ENCODE results near the gene DYNC2H1.

DNA sequence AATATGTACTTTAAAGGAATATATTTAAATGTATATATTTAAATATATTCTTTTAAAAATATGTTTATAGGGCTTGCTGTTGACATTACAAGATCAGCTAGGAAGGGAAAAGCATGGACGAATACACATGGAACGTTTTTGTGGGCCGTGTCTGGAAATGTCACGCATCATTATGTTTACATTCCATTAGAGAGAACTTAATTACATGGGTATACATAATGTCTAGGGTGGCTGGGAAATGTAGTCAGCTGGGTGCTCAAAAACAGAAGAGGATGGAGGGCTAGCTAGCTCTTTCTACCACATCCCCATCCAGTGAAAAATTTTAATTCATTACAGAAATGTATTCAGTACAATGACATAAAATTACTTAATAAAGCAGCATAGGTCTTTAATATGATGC, 371.2 kb downstream of the DYNC2H1 start:
- TF ChIP-seq POLR2A (IDR thresholded peaks at IDR 0.05) (no peak), CTCF (IDR thresholded peaks at IDR 0.05) (no peak)
